Measurements from ENCODE around the gene ANKRD37. TPM values are rescaled to one million over a fixed set of nuclear protein-coding genes. Genes with fewer than 3 reads are reported as not detected.

Gene ANKRD37
- total and polyA plus RNA-seq, 9 of the 15 experiments (the other 6 are each of a cell fraction or from before 2014, with no cell fraction given) = 1.3 to 53.7 (median 3.6) TPM

DNA sequence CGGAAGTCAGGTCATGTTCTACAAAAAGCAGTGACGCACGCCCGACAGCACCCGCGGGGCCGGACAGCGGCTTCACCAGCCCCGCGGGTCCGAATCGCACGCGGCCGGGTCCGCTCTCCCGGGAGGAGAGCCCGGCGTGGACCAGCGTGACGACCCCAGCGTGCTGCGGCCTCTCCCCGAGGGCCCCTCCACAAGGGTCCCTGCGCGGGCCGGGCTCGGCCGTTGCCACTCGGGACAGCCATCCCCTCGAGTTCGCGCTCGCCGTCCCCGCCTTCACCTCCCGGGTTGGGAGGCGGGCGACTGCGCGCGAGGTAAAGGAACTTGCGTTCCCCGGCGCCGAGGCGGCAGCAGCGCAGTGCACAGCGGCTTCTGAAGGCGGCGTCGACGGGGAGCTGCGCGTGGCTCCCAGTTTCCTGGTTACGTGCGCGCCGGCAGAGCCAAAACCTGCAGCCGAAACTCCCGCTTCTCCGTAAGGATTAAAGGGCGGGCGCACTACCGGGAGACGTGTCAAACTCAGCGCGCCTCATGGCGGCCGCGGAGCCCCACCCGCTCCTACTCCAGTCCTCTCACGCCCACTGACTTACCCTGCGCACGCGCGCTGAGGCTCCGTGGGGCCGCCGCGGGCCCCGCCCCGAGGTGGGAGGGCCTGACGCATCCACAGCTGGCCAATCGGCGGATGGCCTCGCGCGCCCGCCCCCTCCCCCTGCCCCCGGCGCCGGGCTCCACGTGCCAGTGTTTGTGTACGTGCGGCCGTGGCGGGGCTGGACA lies 501 bp upstream of the ANKRD37 start (continued):
- TF ChIP-seq SMC3 (conservative IDR thresholded peaks at IDR 0.05; ENCODE audit: insufficient read depth, low read depth, low read length) (0 out of 2 replicates have a peak, but pooled peaks have one; percentile 4), ZNF384 (IDR thresholded peaks at IDR 0.05; ENCODE audit: low read depth, low read length) (no peak), ATF3 (IDR thresholded peaks at IDR 0.05) (peak; percentile 74; the same call in 1 of the 2 replicates), ATF3 (CRISPR knock-in tag; conservative IDR thresholded peaks at IDR 0.05) (0 out of 2 replicates have a peak, but pooled peaks have one; percentile 49), SP2 (IDR thresholded peaks at IDR 0.05; ENCODE audit: extremely low read depth, low read depth, low read length, poor library complexity, severe bottlenecking) (no peak), HNRNPL (IDR thresholded peaks at IDR 0.05; ENCODE audit: low read depth, low read length) (peak; percentile 54; the same call in 1 of the 2 replicates), PRPF4 (IDR thresholded peaks at IDR 0.05; ENCODE audit: insufficient read depth, low read depth, low read length, poor library complexity, severe bottlenecking) (peak; percentile 37), NFYB (IDR thresholded peaks at IDR 0.05; ENCODE audit: extremely low read depth, insufficient read length) (no peak), POLR2H (tag; IDR thresholded peaks at IDR 0.05; ENCODE audit: low read depth) (0 out of 2 replicates have a peak, but pooled peaks have one; percentile 3), HMGN3 (IDR thresholded peaks at IDR 0.05; ENCODE audit: borderline replicate concordance, extremely low read depth, insufficient read length, low read depth, low read length) (peak; percentile 83), SRSF1 (IDR thresholded peaks at IDR 0.05; ENCODE audit: low read depth, low read length) (no peak), LCOR (CRISPR knock-in tag; IDR thresholded peaks at IDR 0.05) (peak; percentile 58), CTCFL (IDR thresholded peaks at IDR 0.05; ENCODE audit: borderline replicate concordance, insufficient read depth, low read depth, low read length, poor library complexity, severe bottlenecking) (no peak), E2F5 (CRISPR knock-in tag; IDR thresholded peaks at IDR 0.05) (no peak; the same call in 1 of the 2 replicates), L3MBTL2 (IDR thresholded peaks at IDR 0.05) (peak; percentile 98), TAF15 (IDR thresholded peaks at IDR 0.05; ENCODE audit: low read depth, low read length) (no peak), ZBTB34 (CRISPR knock-in tag; IDR thresholded peaks at IDR 0.05) (no peak), PRMT5 (CRISPR knock-in tag; IDR thresholded peaks at IDR 0.05) (no peak)
- TF ChIP-seq, protein P1, sequence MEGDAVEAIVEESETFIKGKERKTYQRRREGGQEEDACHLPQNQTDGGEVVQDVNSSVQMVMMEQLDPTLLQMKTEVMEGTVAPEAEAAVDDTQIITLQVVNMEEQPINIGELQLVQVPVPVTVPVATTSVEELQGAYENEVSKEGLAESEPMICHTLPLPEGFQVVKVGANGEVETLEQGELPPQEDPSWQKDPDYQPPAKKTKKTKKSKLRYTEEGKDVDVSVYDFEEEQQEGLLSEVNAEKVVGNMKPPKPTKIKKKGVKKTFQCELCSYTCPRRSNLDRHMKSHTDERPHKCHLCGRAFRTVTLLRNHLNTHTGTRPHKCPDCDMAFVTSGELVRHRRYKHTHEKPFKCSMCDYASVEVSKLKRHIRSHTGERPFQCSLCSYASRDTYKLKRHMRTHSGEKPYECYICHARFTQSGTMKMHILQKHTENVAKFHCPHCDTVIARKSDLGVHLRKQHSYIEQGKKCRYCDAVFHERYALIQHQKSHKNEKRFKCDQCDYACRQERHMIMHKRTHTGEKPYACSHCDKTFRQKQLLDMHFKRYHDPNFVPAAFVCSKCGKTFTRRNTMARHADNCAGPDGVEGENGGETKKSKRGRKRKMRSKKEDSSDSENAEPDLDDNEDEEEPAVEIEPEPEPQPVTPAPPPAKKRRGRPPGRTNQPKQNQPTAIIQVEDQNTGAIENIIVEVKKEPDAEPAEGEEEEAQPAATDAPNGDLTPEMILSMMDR (IDR thresholded peaks at IDR 0.05 in 2 of 3, conservative IDR thresholded peaks at IDR 0.05 in 1 of 3; ENCODE audit: insufficient read depth in 2 of 3, low read depth in 1 of 3, low read length in 3 of 3) = no peak

All from K562 (cell line).